AG10803 (cell line): ENCODE measurements around the gene SEC14L2.

ENCODE experiments used
- DNase-seq: peaks from one replicate; pipeline ENCODE4 v3.0.0; 2010; ENCODE audit warnings: low read depth
- H3K4me3 ChIP-seq: 2 replicates; pipeline ENCODE4 v1.5.1; 2011; ENCODE audit warnings: mild to moderate bottlenecking, low read length, control low read depth
- TF ChIP-seq, protein P1 (sequence below): conservative IDR thresholded peaks from 2 replicates; pipeline ENCODE4 v1.5.1; 2011; ENCODE audit warnings: mild to moderate bottlenecking, low read length, control low read depth, inconsistent platforms

SEC14L2 gene

DNA sequence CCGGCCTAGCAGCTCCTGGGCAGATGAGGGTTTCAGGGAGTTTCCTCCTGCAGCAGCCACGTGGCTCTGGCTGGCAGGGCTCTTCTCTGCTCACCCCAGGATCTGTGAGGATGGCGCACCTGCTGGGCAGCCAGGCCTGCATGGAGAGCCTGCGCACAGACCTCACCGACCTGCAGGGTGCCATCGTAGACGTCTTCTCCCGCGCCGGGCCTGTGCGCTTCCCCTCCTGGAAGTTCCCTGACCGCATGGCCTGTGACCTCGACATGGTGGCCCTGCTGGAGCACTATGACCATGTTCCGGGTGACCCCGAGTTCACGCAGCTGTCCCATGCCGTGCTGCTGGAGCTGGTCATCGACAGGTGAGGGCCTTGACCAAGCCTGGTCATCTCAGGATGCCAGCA, 30.9 kb upstream of the SEC14L2 start:
- no peak overlapping the region for H3K4me3 ChIP-seq
- TF ChIP-seq, protein P1, sequence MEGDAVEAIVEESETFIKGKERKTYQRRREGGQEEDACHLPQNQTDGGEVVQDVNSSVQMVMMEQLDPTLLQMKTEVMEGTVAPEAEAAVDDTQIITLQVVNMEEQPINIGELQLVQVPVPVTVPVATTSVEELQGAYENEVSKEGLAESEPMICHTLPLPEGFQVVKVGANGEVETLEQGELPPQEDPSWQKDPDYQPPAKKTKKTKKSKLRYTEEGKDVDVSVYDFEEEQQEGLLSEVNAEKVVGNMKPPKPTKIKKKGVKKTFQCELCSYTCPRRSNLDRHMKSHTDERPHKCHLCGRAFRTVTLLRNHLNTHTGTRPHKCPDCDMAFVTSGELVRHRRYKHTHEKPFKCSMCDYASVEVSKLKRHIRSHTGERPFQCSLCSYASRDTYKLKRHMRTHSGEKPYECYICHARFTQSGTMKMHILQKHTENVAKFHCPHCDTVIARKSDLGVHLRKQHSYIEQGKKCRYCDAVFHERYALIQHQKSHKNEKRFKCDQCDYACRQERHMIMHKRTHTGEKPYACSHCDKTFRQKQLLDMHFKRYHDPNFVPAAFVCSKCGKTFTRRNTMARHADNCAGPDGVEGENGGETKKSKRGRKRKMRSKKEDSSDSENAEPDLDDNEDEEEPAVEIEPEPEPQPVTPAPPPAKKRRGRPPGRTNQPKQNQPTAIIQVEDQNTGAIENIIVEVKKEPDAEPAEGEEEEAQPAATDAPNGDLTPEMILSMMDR = no peak
- no peak for DNase-seq

DNA sequence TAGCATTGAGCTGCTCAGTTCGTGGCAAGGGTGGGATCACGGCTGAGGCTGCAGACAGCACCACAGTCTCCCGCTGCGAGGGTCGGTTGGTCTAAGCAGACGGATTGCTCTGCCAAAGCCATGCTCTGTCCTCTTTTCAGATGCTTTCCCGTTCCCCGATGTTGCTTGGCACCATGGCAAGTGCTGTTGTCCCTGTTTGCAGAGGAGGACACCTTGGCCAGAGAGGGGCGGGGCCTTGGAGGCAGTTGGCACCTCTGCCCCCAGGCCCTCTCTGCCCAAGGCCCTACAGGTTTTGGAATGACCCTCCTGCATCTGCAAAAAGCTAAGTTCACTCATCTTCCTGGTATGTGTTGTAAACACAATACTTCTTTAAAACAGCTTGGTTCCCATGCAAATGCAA, 28.4 kb upstream of the SEC14L2 start:
- TF ChIP-seq, protein P1 = no peak
- DNase-seq = no peak
- H3K4me3 ChIP-seq = no peak overlapping the region

DNA sequence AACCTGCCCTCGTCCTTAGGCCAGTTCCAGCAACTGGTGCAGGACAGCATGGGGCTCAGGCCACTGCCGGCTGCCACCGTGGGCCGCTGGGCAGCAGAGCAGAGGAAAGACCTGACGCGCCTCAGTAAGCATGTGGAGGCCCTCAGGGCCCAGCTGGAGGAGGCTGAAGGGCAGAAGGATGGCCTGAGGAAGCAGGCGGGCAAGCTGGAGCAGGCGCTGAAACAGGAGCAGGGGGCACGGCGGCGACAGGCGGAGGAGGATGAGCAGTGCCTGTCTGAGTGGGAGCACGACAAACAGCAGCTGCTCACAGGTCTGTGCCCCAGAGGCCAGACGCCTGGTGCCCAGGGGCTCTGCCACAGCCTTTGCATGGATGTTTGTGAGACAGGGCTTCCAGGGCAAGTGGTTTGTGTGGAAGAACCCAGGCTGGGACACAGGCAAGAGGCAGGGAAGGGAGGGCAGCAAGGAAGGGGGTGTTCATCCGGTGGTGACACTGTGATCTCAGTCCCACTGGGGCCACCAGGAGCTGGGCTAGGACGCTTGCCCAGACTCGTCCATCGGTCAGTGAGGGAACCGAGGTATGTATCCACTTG, 26.1 kb upstream of the SEC14L2 start:
- no peak for DNase-seq
- TF ChIP-seq, protein P1 = no peak
- no peak overlapping the region for H3K4me3 ChIP-seq

GRCh38 chr22:30371321-30371720, 25.5 kb upstream of the SEC14L2 start:
- no peak for DNase-seq
- H3K4me3 ChIP-seq = no peak overlapping the region
- TF ChIP-seq, protein P1 = no peak

DNA sequence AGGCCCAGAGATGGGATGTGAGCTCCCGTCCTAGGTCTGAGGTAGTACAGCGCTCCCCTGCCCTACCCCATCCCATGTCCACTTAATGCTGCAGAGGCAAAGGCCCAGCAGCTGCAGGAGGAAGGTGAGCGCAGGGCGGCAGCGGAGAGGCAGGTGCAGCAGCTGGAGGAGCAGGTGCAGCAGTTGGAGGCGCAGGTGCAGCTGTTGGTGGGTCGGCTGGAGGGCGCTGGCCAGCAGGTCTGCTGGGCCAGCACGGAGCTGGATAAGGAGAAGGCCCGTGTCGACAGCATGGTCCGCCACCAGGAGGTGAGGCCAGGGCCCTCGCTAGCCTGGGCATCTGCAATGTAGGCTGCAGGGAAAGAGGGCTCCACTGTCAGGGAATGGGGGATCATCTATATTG, 24.8 kb upstream of the SEC14L2 start:
- H3K4me3 ChIP-seq = no peak overlapping the region
- no peak for DNase-seq
- TF ChIP-seq, protein P1 = no peak

- H3K4me3 ChIP-seq = no peak overlapping the region
- no peak for DNase-seq
- TF ChIP-seq, protein P1 = no peak
Observed at GRCh38 chr22:30372915-30373314, 23.9 kb upstream of the SEC14L2 start.
